A673 (cell line): ENCODE data around the gene MGLL.

Experiments used
- EZH2 ChIP-seq: fragments of 200-600 bp; sonication (generic); IDR thresholded peaks from 2 replicates; pipeline ENCODE4 v1.6.1; 2017; ENCODE audit warnings: borderline replicate concordance, low read depth, mild to moderate bottlenecking, mixed read lengths, antibody characterized with exemption, low read length; ENCODE audit not compliant: poor library complexity, severe bottlenecking
- TF ChIP-seq, protein P1 (sequence below): fragments of 300-800, 200-600 bp; sonication (generic); conservative IDR thresholded peaks from 2 replicates; pipeline ENCODE4 v1.5.1; 2017; ENCODE audit warnings: low read depth, mild to moderate bottlenecking, antibody characterized with exemption, low read length, moderate library complexity, mixed read lengths

GRCh38 chr3:127867412-127867811, 45.1 kb upstream of the MGLL start:
- TF ChIP-seq, protein P1, sequence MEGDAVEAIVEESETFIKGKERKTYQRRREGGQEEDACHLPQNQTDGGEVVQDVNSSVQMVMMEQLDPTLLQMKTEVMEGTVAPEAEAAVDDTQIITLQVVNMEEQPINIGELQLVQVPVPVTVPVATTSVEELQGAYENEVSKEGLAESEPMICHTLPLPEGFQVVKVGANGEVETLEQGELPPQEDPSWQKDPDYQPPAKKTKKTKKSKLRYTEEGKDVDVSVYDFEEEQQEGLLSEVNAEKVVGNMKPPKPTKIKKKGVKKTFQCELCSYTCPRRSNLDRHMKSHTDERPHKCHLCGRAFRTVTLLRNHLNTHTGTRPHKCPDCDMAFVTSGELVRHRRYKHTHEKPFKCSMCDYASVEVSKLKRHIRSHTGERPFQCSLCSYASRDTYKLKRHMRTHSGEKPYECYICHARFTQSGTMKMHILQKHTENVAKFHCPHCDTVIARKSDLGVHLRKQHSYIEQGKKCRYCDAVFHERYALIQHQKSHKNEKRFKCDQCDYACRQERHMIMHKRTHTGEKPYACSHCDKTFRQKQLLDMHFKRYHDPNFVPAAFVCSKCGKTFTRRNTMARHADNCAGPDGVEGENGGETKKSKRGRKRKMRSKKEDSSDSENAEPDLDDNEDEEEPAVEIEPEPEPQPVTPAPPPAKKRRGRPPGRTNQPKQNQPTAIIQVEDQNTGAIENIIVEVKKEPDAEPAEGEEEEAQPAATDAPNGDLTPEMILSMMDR: no peak
- no peak for TF ChIP-seq EZH2
